Measurements from ENCODE around the gene GINS3.

GRCh38 chr16:58367252-58367651 is 25.0 kb upstream of the GINS3 start:
- TF ChIP-seq, protein P1, sequence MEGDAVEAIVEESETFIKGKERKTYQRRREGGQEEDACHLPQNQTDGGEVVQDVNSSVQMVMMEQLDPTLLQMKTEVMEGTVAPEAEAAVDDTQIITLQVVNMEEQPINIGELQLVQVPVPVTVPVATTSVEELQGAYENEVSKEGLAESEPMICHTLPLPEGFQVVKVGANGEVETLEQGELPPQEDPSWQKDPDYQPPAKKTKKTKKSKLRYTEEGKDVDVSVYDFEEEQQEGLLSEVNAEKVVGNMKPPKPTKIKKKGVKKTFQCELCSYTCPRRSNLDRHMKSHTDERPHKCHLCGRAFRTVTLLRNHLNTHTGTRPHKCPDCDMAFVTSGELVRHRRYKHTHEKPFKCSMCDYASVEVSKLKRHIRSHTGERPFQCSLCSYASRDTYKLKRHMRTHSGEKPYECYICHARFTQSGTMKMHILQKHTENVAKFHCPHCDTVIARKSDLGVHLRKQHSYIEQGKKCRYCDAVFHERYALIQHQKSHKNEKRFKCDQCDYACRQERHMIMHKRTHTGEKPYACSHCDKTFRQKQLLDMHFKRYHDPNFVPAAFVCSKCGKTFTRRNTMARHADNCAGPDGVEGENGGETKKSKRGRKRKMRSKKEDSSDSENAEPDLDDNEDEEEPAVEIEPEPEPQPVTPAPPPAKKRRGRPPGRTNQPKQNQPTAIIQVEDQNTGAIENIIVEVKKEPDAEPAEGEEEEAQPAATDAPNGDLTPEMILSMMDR (IDR thresholded peaks at IDR 0.05 in 8 of 11, conservative IDR thresholded peaks at IDR 0.05 in 3 of 11): no peak
- TF ChIP-seq POLR2A (IDR thresholded peaks at IDR 0.05): no peak

All from spleen (tissue), 7 donors.